Measurements from ENCODE around the gene KIF4A. TPM values are rescaled to one million over a fixed set of nuclear protein-coding genes. Genes with fewer than 3 reads are reported as not detected.

The KIF4A gene
- total RNA-seq, 1 experiment from 2014 or later = 51.2 TPM

DNA sequence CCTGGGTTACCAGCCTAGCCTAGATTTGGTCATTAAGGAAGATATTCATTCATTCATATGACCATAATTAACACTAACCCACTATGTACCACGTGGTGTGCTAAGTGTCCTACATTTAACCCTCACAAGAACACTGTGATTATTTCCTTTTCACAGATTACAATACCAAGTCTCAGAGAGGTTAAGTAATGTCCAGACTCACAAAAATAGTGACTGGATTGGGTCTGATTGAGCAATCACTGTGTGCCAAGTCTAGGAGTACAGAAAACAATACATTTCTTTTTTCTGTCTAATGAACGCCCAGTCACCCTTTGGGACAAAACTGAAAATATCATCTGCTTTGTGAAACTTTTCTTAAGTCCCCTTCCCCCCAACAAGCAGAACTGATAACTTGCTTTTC is 147.1 kb downstream of the KIF4A start:
- DNase-seq (ENCODE audit: low spot score) = no peak

DNA sequence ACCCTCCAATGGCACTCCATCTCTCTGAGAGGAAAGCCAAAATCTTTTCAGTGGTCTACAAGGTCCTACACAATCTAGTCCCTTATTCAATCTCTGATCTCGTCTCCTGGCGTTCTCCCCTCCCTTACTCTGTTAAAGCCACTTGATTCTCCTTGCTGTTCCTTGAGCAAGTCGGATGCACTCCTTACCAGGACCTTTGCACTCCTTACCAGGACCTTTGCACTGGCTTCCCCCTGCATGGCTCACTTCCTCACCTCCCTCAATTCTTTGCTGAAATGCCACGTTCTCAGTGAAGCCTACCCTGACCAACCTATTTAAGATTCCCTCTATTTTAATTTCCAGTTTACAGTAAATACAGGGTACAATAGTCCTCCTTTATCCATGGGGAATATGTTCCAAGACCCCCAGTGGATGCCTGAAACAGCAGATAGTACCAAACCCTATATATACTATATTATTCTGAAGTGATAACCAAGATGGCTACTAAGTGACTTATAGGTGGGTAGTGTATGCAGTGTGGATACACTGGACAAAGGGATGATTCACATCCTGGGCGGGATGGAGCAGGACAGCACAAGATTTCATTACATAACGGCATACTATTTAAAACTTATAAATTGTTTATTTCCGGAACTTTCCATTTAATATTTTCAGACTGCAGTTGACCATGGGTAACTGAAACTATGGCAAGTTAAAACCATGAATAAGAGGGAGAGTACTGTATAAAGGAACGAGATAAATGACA is 148.2 kb downstream of the KIF4A start:
- peak; percentile 47 for DNase-seq (ENCODE audit: low spot score)

DNA sequence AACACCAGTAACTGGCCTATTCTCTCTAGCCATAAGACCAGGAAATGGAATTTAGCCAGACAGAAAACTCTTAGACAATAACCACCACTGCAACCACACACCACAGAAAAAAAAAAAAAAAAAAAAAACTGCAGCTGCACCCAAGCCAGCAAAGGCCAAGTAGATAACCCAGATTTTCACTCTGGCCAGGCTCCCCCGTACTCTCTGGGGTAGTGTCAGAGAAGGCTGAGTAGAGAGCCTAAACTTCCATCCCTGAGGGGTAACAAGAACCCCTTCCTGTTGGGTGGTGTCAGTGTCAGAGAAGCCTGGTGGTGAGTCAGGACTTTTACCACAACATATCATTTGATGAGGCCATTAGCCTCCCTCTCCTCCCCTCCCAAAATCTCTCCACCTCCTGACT is 149.1 kb downstream of the KIF4A start:
- no peak for DNase-seq (ENCODE audit: low spot score)

DNA sequence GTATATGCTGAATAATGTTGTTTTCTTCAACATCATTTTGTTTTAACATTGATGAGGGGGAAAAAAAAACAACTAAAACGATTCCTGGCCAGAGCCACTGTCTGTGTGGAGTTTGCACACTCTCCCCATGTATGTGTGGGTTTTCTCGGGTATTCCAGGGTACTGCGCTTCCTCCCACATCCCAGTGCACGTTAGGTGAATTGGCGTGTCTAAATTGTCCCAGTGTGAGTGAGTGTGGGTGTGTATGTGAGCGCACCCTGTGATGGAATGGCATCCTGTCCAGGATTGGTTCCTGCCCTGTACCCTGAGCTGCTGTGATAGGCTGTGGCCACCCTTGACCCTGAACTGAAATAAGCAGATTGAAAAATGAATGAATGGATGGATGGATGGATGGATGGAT is 152.3 kb downstream of the KIF4A start:
- DNase-seq (ENCODE audit: low spot score) = no peak

DNA sequence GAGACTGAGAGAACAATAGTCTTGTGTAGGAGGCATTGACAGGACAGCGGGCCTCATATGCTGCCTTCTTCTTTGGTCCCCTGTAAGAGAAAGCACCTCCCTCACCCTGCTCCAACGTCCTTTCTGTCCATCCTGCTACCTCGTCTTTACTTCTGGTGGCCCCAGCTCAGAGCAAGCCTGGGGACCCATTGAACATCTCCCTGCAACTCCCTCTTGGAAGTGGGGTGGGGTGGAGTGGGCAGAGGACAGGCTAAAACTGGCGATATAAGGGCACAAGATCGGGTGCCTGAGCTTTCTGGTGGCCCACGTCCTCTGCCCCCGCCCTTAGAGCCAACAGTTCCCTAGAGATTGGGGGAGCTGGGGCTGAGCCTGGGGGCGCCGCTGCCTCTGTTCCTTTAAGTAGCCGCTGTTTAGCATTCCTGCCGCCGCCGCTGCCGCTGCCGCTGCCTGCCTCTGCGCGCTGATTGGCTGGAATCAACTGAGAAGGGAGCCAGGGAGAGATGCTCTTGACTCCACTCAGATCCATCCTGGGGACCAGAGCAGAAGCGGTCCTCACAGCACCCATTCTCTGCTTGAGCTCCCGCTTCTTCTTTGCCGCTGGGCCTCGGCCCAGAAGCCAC is 154.5 kb downstream of the KIF4A start, which contains the start of gene DLG3:
Gene DLG3, plus strand, starts transcription at position 510 of the 620 bp plus-strand sequence. CDS start 367 bp downstream, outside the sequence.
- no peak for DNase-seq (ENCODE audit: low spot score)

DNA sequence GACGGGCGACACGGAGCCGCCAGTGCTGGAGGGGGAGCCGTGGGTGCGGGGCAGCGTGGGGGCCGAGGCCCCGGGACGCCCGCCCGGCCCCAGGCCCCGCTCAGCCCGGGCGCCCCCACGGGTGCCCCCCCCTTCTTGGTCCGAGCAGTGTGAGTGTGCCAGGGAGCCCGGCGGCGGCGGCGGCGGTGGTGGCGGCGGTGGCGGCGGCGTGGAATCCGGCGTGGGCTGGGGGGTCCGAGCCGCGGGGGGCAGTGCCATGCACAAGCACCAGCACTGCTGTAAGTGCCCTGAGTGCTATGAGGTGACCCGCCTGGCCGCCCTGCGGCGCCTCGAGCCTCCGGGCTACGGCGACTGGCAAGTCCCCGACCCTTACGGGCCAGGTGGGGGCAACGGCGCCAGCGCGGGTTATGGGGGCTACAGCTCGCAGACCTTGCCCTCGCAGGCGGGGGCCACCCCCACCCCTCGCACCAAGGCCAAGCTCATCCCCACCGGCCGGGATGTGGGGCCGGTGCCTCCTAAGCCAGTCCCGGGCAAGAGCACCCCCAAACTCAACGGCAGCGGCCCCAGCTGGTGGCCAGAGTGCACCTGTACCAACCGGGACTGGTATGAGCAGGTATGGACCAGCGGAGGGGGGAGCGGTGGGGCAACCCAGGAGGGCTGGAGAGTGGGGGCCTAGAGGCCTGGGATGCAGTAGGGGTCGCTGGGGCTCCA is 155.2 kb downstream of the KIF4A start:
- no peak for DNase-seq (ENCODE audit: low spot score)

DNA sequence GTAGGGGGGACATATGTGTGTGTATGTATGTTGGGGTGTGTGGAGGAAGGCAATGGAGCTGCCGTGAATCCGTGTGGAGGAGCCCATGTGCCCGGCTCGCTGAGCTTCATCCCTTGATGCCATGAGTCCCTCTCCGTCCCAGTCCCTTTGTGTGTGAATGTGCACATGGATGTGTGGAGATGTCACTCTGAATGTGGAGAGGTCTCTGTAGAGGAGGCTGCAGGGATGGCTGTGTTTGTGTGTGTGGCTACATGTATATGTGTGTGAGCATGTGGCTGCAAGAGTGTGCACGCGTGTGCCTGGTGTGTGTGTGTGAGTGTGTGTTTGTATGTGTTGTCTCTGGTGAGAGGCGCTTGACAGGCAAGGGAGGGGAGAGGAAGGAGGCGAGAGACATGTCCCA is 156.0 kb downstream of the KIF4A start:
- no peak for DNase-seq (ENCODE audit: low spot score)

DNA sequence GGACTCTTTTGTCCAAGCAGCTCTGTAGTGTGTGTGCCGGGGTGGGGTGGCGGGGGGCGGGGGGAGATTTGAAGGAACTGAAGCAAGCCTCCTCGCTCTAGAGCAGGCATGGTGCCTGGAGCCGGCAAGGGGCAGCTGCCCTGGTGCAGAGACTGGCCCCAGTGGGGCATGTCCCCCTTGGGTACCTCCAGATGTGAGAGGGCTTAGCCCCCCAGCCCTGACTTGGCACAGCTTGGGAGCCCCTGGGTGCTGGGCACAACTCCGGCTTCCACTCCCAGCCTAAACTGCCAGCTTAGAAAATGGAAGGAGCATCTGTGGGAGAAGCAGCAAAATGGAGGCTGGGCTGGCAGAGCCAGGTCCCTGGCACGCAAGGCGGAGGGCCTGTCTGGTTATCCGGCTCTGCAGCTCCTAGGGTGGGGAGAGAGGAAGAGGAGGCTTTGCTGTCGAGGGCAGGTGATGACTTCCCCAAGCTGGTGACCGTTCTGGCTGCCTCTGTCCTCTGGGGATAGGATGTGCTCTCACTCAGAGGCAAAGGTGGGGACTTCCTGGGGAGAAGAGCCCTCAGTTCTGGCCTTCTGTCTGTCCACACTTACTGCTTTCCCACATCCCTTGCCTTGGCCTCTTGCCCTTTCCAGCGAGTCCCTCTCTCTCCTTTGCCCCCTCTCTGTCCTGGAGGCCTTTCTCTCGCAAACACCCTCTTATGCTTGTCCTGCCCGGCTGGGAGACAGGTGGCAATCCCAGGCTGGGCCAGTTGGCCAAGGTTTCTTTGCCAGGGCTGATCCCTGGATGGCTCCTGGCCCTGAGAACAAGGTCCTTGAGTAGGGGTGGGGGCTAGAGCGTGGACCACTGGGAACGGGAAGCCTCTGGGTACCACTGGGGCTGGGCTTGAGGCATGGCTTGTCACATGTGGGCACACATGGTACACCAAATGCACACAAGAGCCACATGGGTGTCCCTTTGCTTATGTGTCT is 156.8 kb downstream of the KIF4A start:
- no peak for DNase-seq (ENCODE audit: low spot score)

DNA sequence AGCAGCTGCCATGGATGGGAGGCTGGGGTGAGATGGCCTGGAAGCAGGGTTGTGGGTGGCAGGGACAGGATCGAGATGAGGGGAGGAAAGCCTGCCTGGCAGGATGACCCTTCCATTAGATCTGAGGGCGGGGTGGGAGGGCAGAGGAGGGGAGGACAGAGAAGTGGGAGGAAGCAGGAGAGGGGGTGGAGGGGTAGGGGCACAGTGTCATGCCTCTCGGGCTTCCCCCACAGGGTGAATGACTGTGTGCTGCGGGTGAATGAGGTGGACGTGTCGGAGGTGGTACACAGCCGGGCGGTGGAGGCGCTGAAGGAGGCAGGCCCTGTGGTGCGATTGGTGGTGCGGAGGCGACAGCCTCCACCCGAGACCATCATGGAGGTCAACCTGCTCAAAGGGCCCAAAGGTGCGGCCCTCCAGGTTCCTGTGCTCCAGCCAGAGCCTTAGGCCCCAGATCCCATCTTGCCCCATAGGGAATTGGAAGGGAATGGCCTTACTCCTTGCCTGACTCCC is 159.6 kb downstream of the KIF4A start:
- DNase-seq (ENCODE audit: low spot score) = no peak

DNA sequence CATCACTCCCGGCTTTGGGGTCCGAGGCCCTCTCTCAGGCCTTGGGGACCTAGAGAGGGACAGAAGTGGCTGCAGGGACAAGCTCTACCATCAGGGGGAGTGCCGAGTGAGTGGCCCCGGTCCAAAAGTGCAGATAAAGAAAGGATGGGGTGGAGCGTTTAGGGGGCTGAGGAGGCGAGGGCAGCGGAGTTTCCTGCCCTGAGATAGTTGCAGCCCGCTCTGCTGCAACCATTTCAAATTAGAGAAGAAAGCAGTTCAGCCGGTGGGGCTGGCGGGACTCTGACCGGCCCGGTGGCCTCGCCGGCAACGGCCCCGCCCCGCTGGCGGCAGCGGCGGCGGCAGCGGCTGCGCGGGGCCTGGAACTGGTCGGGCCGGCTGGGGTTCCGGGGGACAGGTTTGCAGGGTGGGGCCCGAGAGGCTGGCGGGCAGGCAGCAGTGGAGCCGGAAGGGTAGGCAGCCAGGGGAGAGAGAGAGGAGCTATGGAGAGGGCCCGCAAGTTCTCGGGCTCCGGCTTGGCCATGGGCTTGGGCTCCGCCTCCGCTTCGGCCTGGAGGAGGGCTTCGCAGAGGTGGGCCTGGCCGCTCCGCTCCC is 162.3 kb downstream of the KIF4A start:
- no peak for DNase-seq (ENCODE audit: low spot score)

DNA sequence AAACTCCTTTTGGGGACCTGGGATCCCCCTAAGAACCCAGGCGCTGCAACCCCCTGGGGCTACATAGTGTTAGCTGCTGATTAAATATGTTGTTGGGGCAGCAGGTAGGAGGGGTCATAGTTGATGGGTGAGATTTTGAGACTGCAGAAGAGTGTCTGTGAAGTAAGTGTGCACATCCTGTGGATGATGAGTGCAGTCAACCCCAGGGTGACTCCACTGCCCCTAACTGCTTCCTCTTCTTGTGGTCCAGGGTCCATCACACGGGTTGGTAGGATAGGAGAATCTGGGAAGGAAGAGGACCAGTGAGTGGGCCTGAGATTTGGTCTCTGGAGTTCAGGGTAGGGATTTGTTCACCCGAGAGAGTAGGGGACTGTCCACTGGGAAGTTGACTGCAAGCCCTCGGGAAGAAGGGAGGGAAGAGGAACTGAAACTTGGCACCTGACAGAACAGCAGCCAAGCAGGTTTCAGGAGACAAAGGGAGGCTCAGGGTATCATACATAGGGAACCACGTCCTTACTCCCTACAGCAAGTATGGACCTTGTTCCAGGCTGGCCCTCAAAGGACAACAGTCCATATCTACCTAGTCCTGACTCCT is 163.2 kb downstream of the KIF4A start:
- no peak for DNase-seq (ENCODE audit: low spot score)

DNA sequence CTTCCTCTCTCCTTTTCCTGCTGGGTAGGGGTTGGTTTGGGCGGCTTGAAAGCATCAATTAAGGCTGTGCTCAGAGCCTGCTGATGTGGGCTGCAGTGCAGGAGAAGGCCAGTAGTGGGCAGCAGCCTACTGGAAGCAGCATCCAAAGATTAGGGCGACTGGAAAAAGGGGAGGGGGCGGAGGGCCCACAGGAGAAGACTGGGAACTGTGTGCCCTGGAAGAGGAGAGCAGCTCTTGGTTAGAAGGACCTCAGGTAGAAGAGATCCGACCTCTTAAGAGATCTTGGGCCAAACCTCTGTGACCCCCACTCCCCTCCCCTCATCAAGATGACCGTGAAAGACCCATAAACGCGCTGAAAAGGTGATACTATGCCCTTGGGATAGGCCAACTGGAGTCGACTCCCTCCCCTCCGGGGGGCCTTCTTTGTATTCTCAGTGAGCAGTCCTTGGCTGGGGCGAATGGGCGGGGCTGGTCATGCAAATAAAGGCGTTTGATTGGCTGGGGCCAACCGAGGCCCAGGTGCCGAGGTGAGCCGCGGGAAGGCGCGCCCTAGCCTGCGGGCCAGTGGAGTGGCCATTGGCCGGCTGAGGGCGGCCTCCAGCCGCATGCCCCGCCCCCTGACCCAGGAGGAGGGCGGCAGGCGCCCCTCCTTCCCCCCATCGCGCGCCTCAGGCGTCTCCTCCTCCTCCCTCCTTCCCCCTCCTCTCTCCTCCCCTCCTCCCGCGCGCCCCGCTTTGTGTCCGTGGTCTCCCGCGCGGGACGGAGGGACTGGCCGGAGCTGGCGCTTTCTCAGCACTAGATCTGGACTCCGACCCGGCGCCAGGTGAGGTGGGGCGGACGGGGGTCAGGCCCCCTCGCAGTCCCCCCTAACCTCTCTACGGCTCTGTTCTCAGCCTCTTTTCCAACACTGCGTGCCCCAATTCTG is 164.8 kb downstream of the KIF4A start:
- DNase-seq (ENCODE audit: low spot score) = no peak

DNA sequence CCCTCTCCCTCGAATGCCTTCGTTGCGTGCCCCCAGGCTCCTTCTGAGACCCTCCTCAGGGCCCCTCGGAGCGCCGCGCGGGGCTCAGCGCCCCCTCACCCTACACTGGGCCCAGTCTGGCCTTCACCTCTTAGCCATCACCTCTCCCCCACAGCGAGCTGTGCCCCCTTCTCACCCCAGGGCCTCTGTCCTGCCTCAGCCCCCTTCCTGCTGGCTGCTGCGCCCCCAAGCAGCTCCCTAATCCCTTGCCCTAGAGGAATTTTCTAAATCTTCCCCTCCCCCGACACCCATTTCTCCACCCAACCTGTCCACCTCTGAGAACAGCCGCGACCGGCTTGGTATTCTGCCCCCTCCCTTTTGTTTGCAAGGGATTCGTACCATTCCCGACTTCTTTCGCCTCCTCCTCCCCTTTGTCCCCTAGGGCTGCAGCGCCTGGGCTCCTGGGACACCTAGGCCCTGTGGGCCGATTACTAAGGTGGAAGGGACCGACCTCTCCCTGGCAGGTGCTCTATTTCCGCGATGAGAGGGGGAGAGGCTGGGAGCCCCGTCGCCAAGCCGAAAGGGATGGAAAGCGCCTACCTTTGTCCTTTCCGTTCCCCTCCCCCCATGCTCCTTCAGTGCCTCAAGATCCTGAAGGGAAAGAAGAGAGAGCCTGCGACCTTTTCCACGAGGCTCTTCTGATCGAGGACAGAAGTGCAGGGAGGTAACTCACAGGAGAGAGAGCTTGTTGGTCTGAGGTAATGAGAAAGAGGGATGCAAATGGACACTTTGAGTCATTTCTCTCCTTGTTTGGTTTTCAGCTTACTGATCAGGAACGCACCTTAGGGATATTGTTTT is 165.7 kb downstream of the KIF4A start:
- DNase-seq (ENCODE audit: low spot score) = no peak

DNA sequence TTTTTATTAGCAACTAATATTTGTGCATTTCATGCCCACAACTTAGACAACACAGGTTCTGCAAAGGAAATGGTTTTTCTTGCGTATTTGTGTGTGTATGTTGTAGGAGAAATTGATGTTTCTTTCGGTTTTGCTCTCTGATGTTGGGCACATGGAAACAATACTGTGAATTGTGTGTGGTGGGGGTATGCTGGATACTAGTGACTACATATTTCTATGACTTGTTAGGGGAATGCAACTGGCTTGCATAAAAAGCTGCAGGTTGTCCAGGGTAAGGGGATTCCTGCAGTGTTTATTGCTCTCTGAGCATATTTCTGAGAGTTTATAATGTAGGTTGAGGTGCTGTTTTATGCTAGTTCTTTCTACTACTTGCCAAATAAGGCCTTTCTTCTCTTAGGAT is 166.4 kb downstream of the KIF4A start:
- DNase-seq (ENCODE audit: low spot score) = no peak

DNA sequence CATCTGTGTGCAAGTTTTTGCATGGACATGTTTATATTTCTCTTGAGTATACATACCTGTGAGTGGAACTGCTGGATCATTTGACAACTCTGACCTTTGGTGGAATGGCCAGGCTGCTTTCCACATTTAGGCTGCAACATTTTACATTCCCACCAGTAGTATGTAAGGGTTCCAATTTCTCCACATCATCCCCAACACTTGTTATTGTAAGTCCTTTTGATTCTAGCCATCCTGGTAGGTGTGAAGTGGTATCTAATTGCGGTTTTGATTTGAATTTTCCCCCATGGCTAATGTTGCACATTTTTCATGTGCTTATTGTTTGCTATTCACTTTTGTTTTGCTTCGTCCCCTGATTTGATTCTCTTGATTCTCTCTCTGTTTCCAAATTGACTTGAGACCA is 171.1 kb downstream of the KIF4A start:
- DNase-seq (ENCODE audit: low spot score) = no peak

DNA sequence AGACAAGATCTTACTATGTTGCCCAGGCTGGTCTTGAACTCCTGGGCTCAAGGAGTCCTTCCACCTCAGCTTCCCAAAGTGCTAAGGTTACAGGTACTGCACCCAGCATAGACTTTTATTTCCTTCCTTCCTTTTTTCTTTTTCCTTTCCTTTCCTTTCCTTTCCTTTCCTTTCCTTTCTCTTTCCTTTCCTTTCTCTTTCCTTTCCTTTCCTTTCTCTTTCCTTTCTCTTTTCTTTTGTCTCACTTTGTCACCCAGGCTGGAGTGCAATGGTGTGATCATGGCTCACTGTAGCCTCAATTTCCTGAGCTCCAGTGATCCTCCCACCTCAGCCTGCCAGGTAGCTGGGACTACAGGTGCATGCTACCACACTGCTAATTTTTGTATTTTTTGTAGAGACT is 174.1 kb downstream of the KIF4A start:
- no peak for DNase-seq (ENCODE audit: low spot score)

DNA sequence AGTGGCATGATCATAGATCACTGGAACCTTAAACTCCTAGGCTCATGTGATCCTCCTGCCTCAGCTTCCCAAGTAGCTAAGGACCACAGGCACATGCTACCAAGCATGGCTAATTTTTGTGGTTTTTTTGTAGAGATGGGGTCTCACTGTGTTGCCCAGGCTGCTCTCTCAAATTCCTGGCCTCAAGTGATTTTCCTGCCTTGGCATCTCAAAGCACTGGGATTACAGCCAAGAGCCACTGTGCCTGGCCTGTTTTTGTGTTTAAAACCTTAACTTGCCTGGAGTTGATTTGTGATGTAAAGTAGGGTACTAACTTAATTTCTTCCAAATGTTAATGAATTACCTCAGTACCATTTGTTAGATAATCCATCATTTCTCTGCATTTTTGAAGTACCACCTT is 177.1 kb downstream of the KIF4A start:
- no peak for DNase-seq (ENCODE audit: low spot score)

DNA sequence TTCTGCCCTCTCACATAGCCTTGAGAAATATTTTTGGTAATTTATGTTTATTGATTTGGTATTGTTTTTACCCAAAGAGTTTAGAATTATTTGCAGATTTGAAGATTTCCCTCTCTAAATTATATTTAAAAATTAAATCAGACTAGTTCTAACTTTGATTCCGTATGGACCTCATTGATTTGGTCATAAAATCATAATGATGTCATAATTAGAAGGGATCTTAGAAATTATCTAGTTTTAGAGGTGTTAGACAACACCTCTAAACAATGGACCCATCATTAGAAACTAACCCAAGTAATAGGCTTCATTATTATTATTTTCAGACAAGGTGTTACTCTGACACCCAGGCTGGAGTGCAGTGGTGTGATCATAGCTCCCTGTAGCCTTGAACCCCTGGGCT is 178.8 kb downstream of the KIF4A start:
- DNase-seq (ENCODE audit: low spot score) = no peak

Measured in A172 (cell line).